HG02885 (cell line): Measurements from ENCODE around the gene KANSL1L.

Source experiments
- ATAC-seq: cut with Tn5 transposase; IDR thresholded peaks from one replicate; pipeline ENCODE4 v1.9.1; 2021; ENCODE audit warnings: mild to moderate bottlenecking; ENCODE audit not compliant: unreplicated experiment, poor library complexity

Gene KANSL1L

GRCh38 chr2:210092791-210093190 lies 78.4 kb downstream of the KANSL1L start:
- no peak for ATAC-seq

GRCh38 chr2:210086930-210087329 lies 84.3 kb downstream of the KANSL1L start:
- ATAC-seq, result no peak

- no peak for ATAC-seq
These were observed 84.9 kb downstream of the KANSL1L start for GRCh38 chr2:210086292-210086691.

GRCh38 chr2:210072922-210073509 lies 98.2 kb downstream of the KANSL1L start:
- peak; percentile 83 for ATAC-seq

GRCh38 chr2:210072493-210072892 lies 98.7 kb downstream of the KANSL1L start:
- ATAC-seq, result peak; percentile 13

GRCh38 chr2:210063306-210063705 lies 107.9 kb downstream of the KANSL1L start:
- no peak for ATAC-seq

GRCh38 chr2:210055825-210056224 lies 115.4 kb downstream of the KANSL1L start:
- no peak for ATAC-seq

GRCh38 chr2:210054696-210055095 lies 116.5 kb downstream of the KANSL1L start:
- ATAC-seq, result no peak

GRCh38 chr2:210050885-210051284 lies 120.3 kb downstream of the KANSL1L start:
- no peak for ATAC-seq

- no peak for ATAC-seq
These were observed 121.4 kb downstream of the KANSL1L start for GRCh38 chr2:210049831-210050230.

- ATAC-seq, result no peak
These were observed 124.2 kb downstream of the KANSL1L start for GRCh38 chr2:210046851-210047500.

GRCh38 chr2:210038078-210038477 lies 133.1 kb downstream of the KANSL1L start:
- ATAC-seq, result no peak

- no peak for ATAC-seq
These were observed 135.5 kb downstream of the KANSL1L start for GRCh38 chr2:210035679-210036078.

GRCh38 chr2:210034087-210034683 lies 137.0 kb downstream of the KANSL1L start:
- no peak for ATAC-seq

- no peak for ATAC-seq
These were observed 143.0 kb downstream of the KANSL1L start for GRCh38 chr2:210028178-210028577.

GRCh38 chr2:210027608-210028007 lies 143.6 kb downstream of the KANSL1L start:
- ATAC-seq, result no peak

- no peak for ATAC-seq
These were observed 148.4 kb downstream of the KANSL1L start for GRCh38 chr2:210022824-210023223.

- no peak for ATAC-seq
These were observed 151.1 kb downstream of the KANSL1L start for GRCh38 chr2:210020138-210020537.

- no peak for ATAC-seq
These were observed 161.3 kb downstream of the KANSL1L start for GRCh38 chr2:210009896-210010295.

- no peak for ATAC-seq
These were observed 162.1 kb downstream of the KANSL1L start for GRCh38 chr2:210009126-210009525.

GRCh38 chr2:210007895-210008294 lies 163.3 kb downstream of the KANSL1L start:
- peak; percentile 31 for ATAC-seq

- ATAC-seq, result no peak
These were observed 166.3 kb downstream of the KANSL1L start for GRCh38 chr2:210004881-210005280.
